Measurements from ENCODE around the gene ZSWIM1.
A peak's percentile ranks its signal among the peaks of the same experiment; 100 is the strongest.

Gene ZSWIM1

GRCh38 chr20:45907219-45907948, 26.4 kb downstream of the ZSWIM1 start:
- no peak for DNase-seq (ENCODE audit: low read depth in 4 of 4, low spot score in 1 of 4)

GRCh38 chr20:45908084-45908483, 27.1 kb downstream of the ZSWIM1 start:
- DNase-seq (ENCODE audit: low read depth in 4 of 4, low spot score in 1 of 4), result no peak

- DNase-seq (ENCODE audit: low read depth in 4 of 4, low spot score in 1 of 4), result no peak
Observed at GRCh38 chr20:45909336-45909808, 28.3 kb downstream of the ZSWIM1 start.

- no peak for DNase-seq (ENCODE audit: low read depth in 4 of 4, low spot score in 1 of 4)
Observed at GRCh38 chr20:45909817-45910669, 29.0 kb downstream of the ZSWIM1 start.

GRCh38 chr20:45910670-45911485, 29.9 kb downstream of the ZSWIM1 start:
- DNase-seq (ENCODE audit: low read depth in 4 of 4, low spot score in 1 of 4), result peak; percentile 82 to 93 (median 86)

- no peak for DNase-seq (ENCODE audit: low read depth in 4 of 4, low spot score in 1 of 4)
Observed at GRCh38 chr20:45911486-45912343, 30.7 kb downstream of the ZSWIM1 start, which contains the start of gene PLTP. Gene PLTP (minus strand): TSS chr20:45912155. CDS start chr20:45911452, 703 bp downstream.

- DNase-seq (ENCODE audit: low read depth in 4 of 4, low spot score in 1 of 4), result no peak
Observed at GRCh38 chr20:45912344-45912682, 31.3 kb downstream of the ZSWIM1 start.

GRCh38 chr20:45913116-45913515, 32.1 kb downstream of the ZSWIM1 start:
- DNase-seq (ENCODE audit: low read depth in 4 of 4, low spot score in 1 of 4), result no peak

GRCh38 chr20:45917790-45918141, 36.7 kb downstream of the ZSWIM1 start:
- no peak for DNase-seq (ENCODE audit: low read depth in 4 of 4, low spot score in 1 of 4)

- no peak for DNase-seq (ENCODE audit: low read depth in 4 of 4, low spot score in 1 of 4)
Observed at GRCh38 chr20:45918182-45918737, 37.2 kb downstream of the ZSWIM1 start.

- no peak for DNase-seq (ENCODE audit: low read depth in 4 of 4, low spot score in 1 of 4)
Observed at GRCh38 chr20:45918779-45919537, 37.9 kb downstream of the ZSWIM1 start.

- DNase-seq (ENCODE audit: low read depth in 4 of 4, low spot score in 1 of 4), result no peak
Observed at GRCh38 chr20:45919542-45920399, 38.7 kb downstream of the ZSWIM1 start.

- DNase-seq (ENCODE audit: low read depth in 4 of 4, low spot score in 1 of 4), result no peak
Observed at GRCh38 chr20:45920462-45921336, 39.7 kb downstream of the ZSWIM1 start.

GRCh38 chr20:45921337-45922189, 40.5 kb downstream of the ZSWIM1 start:
- DNase-seq (ENCODE audit: low read depth in 4 of 4, low spot score in 1 of 4), result no peak

- no peak for DNase-seq (ENCODE audit: low read depth in 4 of 4, low spot score in 1 of 4)
Observed at GRCh38 chr20:45924391-45925261, 43.6 kb downstream of the ZSWIM1 start.

Measured in stimulated activated CD4-positive, alpha-beta T cell treated with anti-CD3 and anti-CD28 coated beads, Interleukin-1b, Interleukin-23, amount 100 ng/mL, for 24 hours (primary cell).